K562 (cell line): ENCODE measurements around the gene CERS6. TPM values are rescaled to one million over a fixed set of nuclear protein-coding genes. Genes with fewer than 3 reads are reported as not detected.
A peak's percentile ranks its signal among the peaks of the same experiment; 100 is the strongest.

Experiments used
- ATAC-seq: fragments of 200-7000 bp; cut with Tn5 transposase; 3 replicates; pipeline ENCODE4 v1.9.1; 2020; ENCODE audit warnings: moderate library complexity
- BruUV-seq: library from RNA; stranded (reverse); fragments of 400-500 nt; replicated peaks from 2 replicates; lab custom pipeline; 2021; lab: Mats Ljungman, UMichigan
- CTCF ChIA-PET: fragments of 300-600 bp; formaldehyde crosslinking; extraction: SDS; loops from one replicate; lab custom pipeline; 2021; ENCODE audit warnings: low intra/inter-chr PET ratio; lab: Yijun Ruan, JAX
- POLR2A ChIA-PET: fragments of 300-600, 350-650 bp; sonication (Branson Sonifier 250); formaldehyde crosslinking; extraction: SDS; loops from one replicate; lab custom pipeline; 2021; ENCODE audit warnings: antibody characterized with exemption, inconsistent platforms; lab: Yijun Ruan, JAX
- DNase-seq, 4 experiments: peaks; one replicate each; pipeline versions ENCODE4 v3.0.0 to v3.0.0-alpha.2; 2011 to 2018; ENCODE audit warnings: low spot score in 3 of 4, mixed read lengths in 3 of 4; ENCODE audit errors: extremely low read depth in 1 of 4
- FAIRE-seq: peaks from 2 replicates; lab custom pipeline; 2011; peaks lifted over from hg19 to GRCh38; lab: Jason Lieb, UNC
- H2AFZ ChIP-seq: 2 replicates; pipeline ENCODE4 v1.6.0; 2011; ENCODE audit warnings: low read depth, low read length, control low read depth, inconsistent platforms
- H3K27ac ChIP-seq: fragments of 200-600 bp; 3 replicates; pipeline ENCODE4 v1.8.0; 2011; ENCODE audit warnings: low read depth, mild to moderate bottlenecking, control low read depth, inconsistent platforms, low read length, moderate library complexity, mixed read lengths; ENCODE audit errors: extremely low read depth
- H3K27me3 ChIP-seq, 2 experiments: fragments of 300-600 bp in 1 of 2; 2 replicates in 1 of 2; 3 replicates in 1 of 2; pipeline versions ENCODE4 v1.6.0 to v1.8.0; 2011; ENCODE audit warnings: inconsistent platforms in 2 of 2, low read length in 2 of 2, mild to moderate bottlenecking in 1 of 2, mixed read lengths in 1 of 2, moderate library complexity in 1 of 2; ENCODE audit not compliant: control insufficient read depth in 2 of 2, insufficient read depth in 2 of 2
- H3K36me3 ChIP-seq: fragments of 300-600 bp; 3 replicates; pipeline ENCODE4 v1.8.0; 2011; ENCODE audit warnings: mild to moderate bottlenecking, low read length, inconsistent platforms; ENCODE audit not compliant: control insufficient read depth, insufficient read depth
- H3K4me1 ChIP-seq, 2 experiments: fragments of 200-600 bp in 1 of 2; replicated peaks in 1 of 2; 2 replicates in 1 of 2; 3 replicates in 1 of 2; pipeline versions ENCODE4 v1.5.1 to v1.8.0; 2011; ENCODE audit warnings: inconsistent platforms in 2 of 2, low read length in 2 of 2, mild to moderate bottlenecking in 1 of 2, mixed read lengths in 1 of 2, moderate library complexity in 1 of 2; ENCODE audit not compliant: control insufficient read depth in 2 of 2, insufficient read depth in 2 of 2
- H3K4me2 ChIP-seq: 2 replicates; pipeline ENCODE4 v1.6.1; 2011; ENCODE audit warnings: low read length, control low read depth, inconsistent platforms, mixed read lengths; ENCODE audit not compliant: insufficient read depth
- H3K4me3 ChIP-seq: fragments of 200-600 bp; sonication (generic), shearing (Covaris generic); 2 replicates; pipeline ENCODE4 v1.5.1; 2016; ENCODE audit warnings: control low read depth, inconsistent platforms
- H3K79me2 ChIP-seq: fragments of 200-600 bp; 3 replicates; pipeline ENCODE4 v1.8.0; 2011; ENCODE audit warnings: low read length, inconsistent platforms; ENCODE audit not compliant: control insufficient read depth, insufficient read depth
- H3K9ac ChIP-seq, 2 experiments: 2 replicates each; pipeline versions ENCODE4 v1.6.0 to v1.6.1; 2011; ENCODE audit warnings: low read depth in 2 of 2, low read length in 2 of 2, control low read depth in 1 of 2, inconsistent platforms in 1 of 2, mild to moderate bottlenecking in 1 of 2, mixed read lengths in 1 of 2; ENCODE audit not compliant: insufficient read depth in 1 of 2
- H3K9me1 ChIP-seq: one replicate; pipeline ENCODE4 v1.6.0; 2011; ENCODE audit warnings: inconsistent platforms, mild to moderate bottlenecking, low read length, moderate library complexity; ENCODE audit not compliant: control insufficient read depth, insufficient read depth
- H3K9me3 ChIP-seq: replicated peaks from 2 replicates; pipeline ENCODE4 v1.5.1; 2011; ENCODE audit warnings: low read depth, low read length, inconsistent platforms; ENCODE audit not compliant: control insufficient read depth, insufficient read depth
- H4K20me1 ChIP-seq: replicated peaks from 2 replicates; pipeline ENCODE4 v1.6.1; 2011; ENCODE audit warnings: low read length, inconsistent platforms, mixed read lengths; ENCODE audit not compliant: control insufficient read depth, insufficient read depth
- CREB1 ChIP-seq, 2 experiments: sonication (generic) in 1 of 2; formaldehyde crosslinking in 1 of 2; IDR thresholded peaks; 2 replicates each; pipeline versions ENCODE4 v1.6.1 to v1.8.0; 2012 to 2022; ENCODE audit warnings: inconsistent platforms in 1 of 2, mild to moderate bottlenecking in 1 of 2, missing genetic modification reagents in 1 of 2, moderate library complexity in 1 of 2
- EGR1 ChIP-seq: fragments of 450-650 bp; conservative IDR thresholded peaks from 2 replicates; pipeline ENCODE4 v1.6.1; 2017; ENCODE audit warnings: mild to moderate bottlenecking
- EP400 ChIP-seq: fragments of 450-650 bp; IDR thresholded peaks from 2 replicates; pipeline ENCODE4 v1.6.1; 2017; ENCODE audit warnings: antibody characterized with exemption, mild to moderate bottlenecking, moderate library complexity
- MEIS2 ChIP-seq: fragments of 450-650 bp; IDR thresholded peaks from 2 replicates; pipeline ENCODE4 v1.6.1; 2014; ENCODE audit warnings: mild to moderate bottlenecking; ENCODE audit not compliant: partially characterized antibody
- SMARCA4 ChIP-seq: fragments of 450-650 bp; IDR thresholded peaks from 2 replicates; pipeline ENCODE4 v1.6.1; 2016
- TBL1XR1 ChIP-seq, 2 experiments: IDR thresholded peaks; 2 replicates each; pipeline ENCODE4 v1.6.1; 2012; ENCODE audit warnings: improper control_type of control experiment in 2 of 2, low read length in 2 of 2, mild to moderate bottlenecking in 1 of 2
- ZBTB8A ChIP-seq: fragments of 450-650 bp; IDR thresholded peaks from 2 replicates; pipeline ENCODE4 v1.6.1; 2018; ENCODE audit warnings: mild to moderate bottlenecking, moderate library complexity; ENCODE audit not compliant: partially characterized antibody
- ZC3H11A ChIP-seq: IDR thresholded peaks from 2 replicates; pipeline ENCODE4 v1.6.1; 2012; ENCODE audit warnings: low read depth, low read length, improper control_type of control experiment
- WGBS: fragments of 100-300 bp; shearing (Covaris generic); methylation state at CpG from one replicate; pipeline ENCODE4 v1.1.6; 2016; ENCODE audit warnings: low coverage, mixed read lengths; ENCODE audit not compliant: insufficient coverage; ENCODE audit errors: missing lambda C conversion rate; 5-methylcytosine and 5-hydroxymethylcytosine counted together
- in situ Hi-C: fragments of 300-500 bp; cut with MboI; formaldehyde crosslinking; loops from 4 replicates; pipeline ENCODE4 v1.15.0; 2018; ENCODE audit warnings: inconsistent platforms, mixed read lengths
- intact Hi-C: fragments of 100-400 bp; cut with micrococcal nuclease; formaldehyde crosslinking; loops from 2 replicates; pipeline ENCODE4 v1.14.2; 2022
- polyA plus RNA-seq, 8 experiments: library from polyadenylated mRNA; depleted of rRNA in 4 of 8; stranded (reverse) in 5 of 8; unstranded in 3 of 8; fragments of >200 nt; fragmentation: Nextera tagmentation in 2 of 8; fragmentation: Illumina TruSeq in 1 of 8; extraction: Ambion mirVana in 2 of 8; extraction: Trizol in 1 of 8; gene quantifications; 2 replicates each; pipeline versions ENCODE4 v1.2.1 to v1.2.3, GENCODE V29; 2011 to 2014; ENCODE audit warnings: inconsistent platforms in 1 of 8, missing spikeins in 1 of 8
- total RNA-seq, 7 experiments: library from RNA; depleted of rRNA in 6 of 7; stranded (reverse); fragments of >200 nt in 6 of 7; fragmentation: Illumina TruSeq in 2 of 7; extraction: Trizol in 2 of 7; gene quantifications; 2 replicates each; pipeline versions ENCODE4 v1.2.1 to v1.2.3, GENCODE V29; 2011 to 2021; ENCODE audit warnings: low replicate concordance in 1 of 7

The CERS6 gene
- total and polyA plus RNA-seq, 9 of the 15 experiments (the other 6 are each of a cell fraction or from before 2014, with no cell fraction given), result 1.6 to 13.6 (median 11.4) TPM

- TF ChIP-seq EP400 (no peak), ZBTB8A (no peak), SMARCA4 (no peak), TBL1XR1 (IDR thresholded peaks at IDR 0.05; ENCODE audit: low read length in 2 of 2) (no peak), CREB1 (IDR thresholded peaks at IDR 0.05) (no peak), CREB1 (CRISPR knock-in tag; IDR thresholded peaks at IDR 0.05) (no peak)
Measured at GRCh38 chr2:168600949-168601348, 144.9 kb downstream of the CERS6 start (continued).

GRCh38 chr2:168601741-168602140, 145.7 kb downstream of the CERS6 start:
- no peaks in the 10 kb centered on the region for H3K9me3 ChIP-seq
- TF ChIP-seq MEIS2 (peak; percentile 2), ZC3H11A (no peak), EGR1 (peak; percentile 15; the same call in 1 of the 2 replicates)
- 34% methylated on average over 3 of the region's 3 CpGs for WGBS
- FAIRE-seq (no peak), DNase-seq (no peak), ATAC-seq (no peak)
- no peaks in the 10 kb centered on the region for H4K20me1 ChIP-seq
- H3K79me2 ChIP-seq, result no peaks in the 10 kb centered on the region
- H3K9ac ChIP-seq, result no peak overlapping the region
- H3K27me3 ChIP-seq, result no peaks in the 10 kb centered on the region
- in situ Hi-C loops (no loop called here), intact Hi-C loops (no loop called here)
- H3K36me3 ChIP-seq, result no peaks in the 10 kb centered on the region
- POLR2A ChIA-PET, result no interaction called here
- H3K4me1 ChIP-seq, result no peaks in the 10 kb centered on the region
- no peak overlapping the region for H3K4me2 ChIP-seq
- H3K27ac ChIP-seq, result no peak overlapping the region
- no peaks in the 10 kb centered on the region for H3K9me1 ChIP-seq
- CTCF ChIA-PET, result no interaction called here
- BruUV-seq, result no TSS peak
- H3K4me3 ChIP-seq, result no peak overlapping the region
- no peak overlapping the region for H2AFZ ChIP-seq
